Nephron progenitor cell (in vitro differentiated cells): Measurements from ENCODE around the gene FOXJ1.

Experiments
- DNase-seq: peaks from one replicate; pipeline ENCODE4 v3.0.0; 2021
- H3K27ac Mint-ChIP-seq: 2 replicates; pipeline ENCODE4 v1.8.0; 2021; ENCODE audit warnings: mild to moderate bottlenecking, moderate library complexity, mixed read lengths
- H3K27me3 Mint-ChIP-seq: 2 replicates; pipeline ENCODE4 v1.8.0; 2021; ENCODE audit warnings: mild to moderate bottlenecking, low read depth, mixed read lengths; ENCODE audit not compliant: poor library complexity
- H3K36me3 Mint-ChIP-seq: 2 replicates; pipeline ENCODE4 v1.8.0; 2021; ENCODE audit warnings: low read depth, mixed read lengths
- H3K4me1 Mint-ChIP-seq: 2 replicates; pipeline ENCODE4 v1.8.0; 2021; ENCODE audit warnings: mixed read lengths
- H3K4me3 Mint-ChIP-seq: 2 replicates; pipeline ENCODE4 v1.8.0; 2021; ENCODE audit warnings: mild to moderate bottlenecking, moderate library complexity, mixed read lengths
- H3K9me3 Mint-ChIP-seq: 2 replicates; pipeline ENCODE4 v1.8.0; 2021; ENCODE audit warnings: mild to moderate bottlenecking, moderate library complexity, mixed read lengths
- CTCF ChIP-seq: fragments of 200-600 bp; sonication (generic); IDR thresholded peaks from 2 replicates; pipeline ENCODE4 v1.5.0; 2021; ENCODE audit warnings: antibody characterized with exemption

Gene FOXJ1

GRCh38 chr17:76173474-76173873, 32.4 kb upstream of the FOXJ1 start:
- peaks cover under 1% of the 10 kb centered on the region for H3K36me3 Mint-ChIP-seq
- H3K27ac Mint-ChIP-seq, result peak overlapping the region; percentile 54
- no peak for TF ChIP-seq CTCF
- H3K27me3 Mint-ChIP-seq, result peaks cover 2% of the 10 kb centered on the region
- H3K9me3 Mint-ChIP-seq, result no peaks in the 10 kb centered on the region
- no peak for DNase-seq
- H3K4me1 Mint-ChIP-seq, result peaks cover 19% of the 10 kb centered on the region
- H3K4me3 Mint-ChIP-seq, result no peak overlapping the region

GRCh38 chr17:76171706-76172105, 30.7 kb upstream of the FOXJ1 start:
- no peak for TF ChIP-seq CTCF
- Mint-ChIP-seq H3K27me3 (peaks cover 3% of the 10 kb centered on the region), H3K4me3 (no peak overlapping the region), H3K27ac (no peak overlapping the region), H3K9me3 (no peaks in the 10 kb centered on the region), H3K4me1 (peaks cover 19% of the 10 kb centered on the region), H3K36me3 (peaks cover 10% of the 10 kb centered on the region)
- DNase-seq, result no peak

GRCh38 chr17:76170114-76170513, 29.1 kb upstream of the FOXJ1 start:
- no peaks in the 10 kb centered on the region for H3K9me3 Mint-ChIP-seq
- H3K36me3 Mint-ChIP-seq, result peaks cover 10% of the 10 kb centered on the region
- no peak for TF ChIP-seq CTCF
- peaks cover 11% of the 10 kb centered on the region for H3K4me1 Mint-ChIP-seq
- H3K4me3 Mint-ChIP-seq, result no peak overlapping the region
- H3K27ac Mint-ChIP-seq, result no peak overlapping the region
- no peak for DNase-seq
- peaks cover 3% of the 10 kb centered on the region for H3K27me3 Mint-ChIP-seq

- H3K27me3 Mint-ChIP-seq, result peaks cover 3% of the 10 kb centered on the region
- peaks cover 10% of the 10 kb centered on the region for H3K36me3 Mint-ChIP-seq
- DNase-seq, result no peak
- H3K27ac Mint-ChIP-seq, result no peak overlapping the region
- no peaks in the 10 kb centered on the region for H3K4me1 Mint-ChIP-seq
- TF ChIP-seq CTCF, result no peak
- H3K9me3 Mint-ChIP-seq, result no peaks in the 10 kb centered on the region
- H3K4me3 Mint-ChIP-seq, result no peak overlapping the region
Measured at GRCh38 chr17:76166906-76167305, 25.9 kb upstream of the FOXJ1 start.

- Mint-ChIP-seq H3K27me3 (peaks cover 3% of the 10 kb centered on the region), H3K36me3 (peaks cover 10% of the 10 kb centered on the region), H3K27ac (no peak overlapping the region), H3K9me3 (no peaks in the 10 kb centered on the region), H3K4me1 (peaks cover 4% of the 10 kb centered on the region), H3K4me3 (no peak overlapping the region)
- DNase-seq, result no peak
- TF ChIP-seq CTCF, result no peak
Measured at GRCh38 chr17:76166168-76166567, 25.1 kb upstream of the FOXJ1 start.

- no peak overlapping the region for H3K27ac Mint-ChIP-seq
- H3K36me3 Mint-ChIP-seq, result peaks cover 12% of the 10 kb centered on the region
- peaks cover 8% of the 10 kb centered on the region for H3K27me3 Mint-ChIP-seq
- H3K4me1 Mint-ChIP-seq, result peaks cover 5% of the 10 kb centered on the region
- no peak for TF ChIP-seq CTCF
- H3K9me3 Mint-ChIP-seq, result no peaks in the 10 kb centered on the region
- H3K4me3 Mint-ChIP-seq, result no peak overlapping the region
- DNase-seq, result no peak
Measured at GRCh38 chr17:76164331-76164730, 23.3 kb upstream of the FOXJ1 start.
